PFSK-1 (cell line): ENCODE data around the gene NDUFA11.

Experiments
- FOXP2 ChIP-seq: optimal IDR thresholded peaks from 2 replicates; pipeline ENCODE3; 2011; ENCODE audit warnings: borderline replicate concordance, control low read depth, inconsistent platforms; ENCODE audit not compliant: insufficient read depth; ENCODE audit errors: extremely low read length, extremely low read depth
- POLR2AphosphoS5 ChIP-seq: IDR thresholded peaks from 2 replicates; pipeline ENCODE4 v1.6.1; 2012; ENCODE audit warnings: low read depth, mild to moderate bottlenecking, control low read depth, low read length, moderate library complexity
- REST ChIP-seq, 2 experiments: IDR thresholded peaks; 2 replicates each; pipeline versions ENCODE4 v1.6.1 to v1.8.0; 2011 to 2012; ENCODE audit warnings: low read depth in 2 of 2, low read length in 2 of 2, control low read depth in 1 of 2, inconsistent platforms in 1 of 2, mild to moderate bottlenecking in 1 of 2, moderate library complexity in 1 of 2; ENCODE audit not compliant: insufficient read depth in 1 of 2
- SIN3A ChIP-seq: IDR thresholded peaks from 2 replicates; pipeline ENCODE4 v1.6.1; 2012; ENCODE audit warnings: mild to moderate bottlenecking, low read length, moderate library complexity, borderline replicate concordance; ENCODE audit not compliant: insufficient read depth
- TAF1 ChIP-seq: IDR thresholded peaks from 2 replicates; pipeline ENCODE4 v1.6.1; 2012; ENCODE audit warnings: low read length, control low read depth, borderline replicate concordance; ENCODE audit not compliant: insufficient read depth

- no peak for TF ChIP-seq TAF1
- no peak for TF ChIP-seq POLR2AphosphoS5
- TF ChIP-seq REST (IDR thresholded peaks at IDR 0.05; ENCODE audit: insufficient read depth in 1 of 2, low read depth in 2 of 2, low read length in 2 of 2): no peak
- no peak for TF ChIP-seq SIN3A
- no peak for TF ChIP-seq FOXP2
Measured at GRCh38 chr19:5913739-5914357, 10.3 kb upstream of the NDUFA11 start, which contains the start of gene CAPS.
